ENCODE results near the gene CUX1. TPM values are rescaled to one million over a fixed set of nuclear protein-coding genes. Genes with fewer than 3 reads are reported as not detected.
"Not testable (repeated sequence)": the region's sequence is repeated elsewhere in the genome, so short reads cannot be mapped to it uniquely, and the experiment has no call there.

CUX1 gene
- total RNA-seq, 1 experiment from 2014 or later, result 116 TPM

GRCh38 chr7:101918426-101918825 lies 101.0 kb downstream of the CUX1 start:
- Mint-ChIP-seq H3K27me3 (ENCODE audit: insufficient read depth, unreplicated experiment) (no peaks in the 10 kb centered on the region), H3K4me3 (ENCODE audit: unreplicated experiment) (no peak overlapping the region), H3K4me1 (ENCODE audit: low read depth, unreplicated experiment) (peaks cover 27% of the 10 kb centered on the region), H3K27ac (ENCODE audit: unreplicated experiment) (no peak overlapping the region), H3K9me3 (ENCODE audit: unreplicated experiment) (no peaks in the 10 kb centered on the region), H3K36me3 (ENCODE audit: insufficient read depth, unreplicated experiment) (peaks cover 81% of the 10 kb centered on the region)
- Histone ChIP-seq H3K27me3 (replicated peaks; ENCODE audit: control insufficient read depth, insufficient read depth, low read length) (no peaks in the 10 kb centered on the region), H3K36me3 (ENCODE audit: control insufficient read depth, insufficient read depth, low read length) (no peaks in the 10 kb centered on the region; the same call in 1 of the 2 replicates), H3K4me1 (peaks cover 17% of the 10 kb centered on the region), H3K4me3 (ENCODE audit: low read depth, low read length) (no peak overlapping the region), H3K9me3 (no peaks in the 10 kb centered on the region)
- ChIA-PET POLR2A (no interaction called here), CTCF (no interaction called here)
- TF ChIP-seq CTCF (IDR thresholded peaks at IDR 0.05; ENCODE audit: insufficient read depth in 1 of 2, low read depth in 1 of 2, low read length in 1 of 2, severe bottlenecking in 1 of 2, unreplicated experiment in 1 of 2), result no peak
- no TSS peak for BruUV-seq (replicated peaks)
- DNase-seq, result no peak
- intact Hi-C loops (cut with micrococcal nuclease; ENCODE audit: unreplicated experiment), result no loop called here

GRCh38 chr7:101919363-101920115 lies 102.1 kb downstream of the CUX1 start:
- no peaks in the 10 kb centered on the region for H3K27me3 ChIP-seq (replicated peaks; ENCODE audit: control insufficient read depth, insufficient read depth, low read length)
- H3K4me3 Mint-ChIP-seq (ENCODE audit: unreplicated experiment), result no peak overlapping the region
- peak overlapping the region; percentile 72 for H3K27ac Mint-ChIP-seq (ENCODE audit: unreplicated experiment)
- H3K9me3 ChIP-seq, result no peaks in the 10 kb centered on the region
- no peak for DNase-seq
- CTCF ChIA-PET, result no interaction called here
- no peak for TF ChIP-seq CTCF (IDR thresholded peaks at IDR 0.05; ENCODE audit: insufficient read depth in 1 of 2, low read depth in 1 of 2, low read length in 1 of 2, severe bottlenecking in 1 of 2, unreplicated experiment in 1 of 2)
- POLR2A ChIA-PET, result no interaction called here
- peaks cover 80% of the 10 kb centered on the region for H3K36me3 Mint-ChIP-seq (ENCODE audit: insufficient read depth, unreplicated experiment)
- no peak overlapping the region for H3K4me3 ChIP-seq (ENCODE audit: low read depth, low read length)
- no peaks in the 10 kb centered on the region; the same call in 1 of the 2 replicates for H3K36me3 ChIP-seq (ENCODE audit: control insufficient read depth, insufficient read depth, low read length)
- peaks cover 23% of the 10 kb centered on the region for H3K4me1 ChIP-seq
- no TSS peak for BruUV-seq (replicated peaks)
- intact Hi-C loops (cut with micrococcal nuclease; ENCODE audit: unreplicated experiment), result loop anchor here (5.0 kb wide), 1 partner anchor 178 kb away; no protein-coding TSS in a partner anchor
- no peaks in the 10 kb centered on the region for H3K27me3 Mint-ChIP-seq (ENCODE audit: insufficient read depth, unreplicated experiment)
- H3K4me1 Mint-ChIP-seq (ENCODE audit: low read depth, unreplicated experiment), result peaks cover 26% of the 10 kb centered on the region
- H3K9me3 Mint-ChIP-seq (ENCODE audit: unreplicated experiment), result no peaks in the 10 kb centered on the region

DNA sequence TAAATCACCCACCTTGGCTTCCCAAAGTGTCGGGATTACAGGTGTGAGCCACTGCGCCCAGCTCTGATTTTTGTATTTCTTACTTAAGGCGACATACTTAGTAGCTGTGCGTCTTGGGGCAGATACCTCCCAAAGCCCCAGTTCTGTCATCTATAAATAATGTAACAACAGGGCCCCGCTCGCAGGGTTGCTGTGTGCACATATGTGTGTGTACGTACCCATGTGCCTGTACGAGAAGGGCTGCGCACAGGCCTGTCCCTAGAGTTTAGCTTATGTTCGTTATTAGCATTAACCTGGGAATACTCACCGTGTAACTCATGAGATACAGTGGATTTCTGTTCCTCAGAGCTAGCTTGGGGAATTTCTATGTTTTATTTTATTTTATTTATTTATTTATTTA lies 103.6 kb downstream of the CUX1 start:
- no peak overlapping the region for H3K4me3 Mint-ChIP-seq (ENCODE audit: unreplicated experiment)
- Histone ChIP-seq H3K4me3 (ENCODE audit: low read depth, low read length) (no peak overlapping the region), H3K27me3 (replicated peaks; ENCODE audit: control insufficient read depth, insufficient read depth, low read length) (no peaks in the 10 kb centered on the region), H3K9me3 (no peaks in the 10 kb centered on the region), H3K36me3 (ENCODE audit: control insufficient read depth, insufficient read depth, low read length) (no peaks in the 10 kb centered on the region; the same call in 1 of the 2 replicates), H3K4me1 (peaks cover 23% of the 10 kb centered on the region)
- intact Hi-C loops (cut with micrococcal nuclease; ENCODE audit: unreplicated experiment), result loop anchor here (5.0 kb wide), 1 partner anchor 176 kb away; no protein-coding TSS in a partner anchor
- DNase-seq, result no peak
- no peaks in the 10 kb centered on the region for H3K9me3 Mint-ChIP-seq (ENCODE audit: unreplicated experiment)
- no peak overlapping the region for H3K27ac Mint-ChIP-seq (ENCODE audit: unreplicated experiment)
- BruUV-seq (replicated peaks), result no TSS peak
- H3K36me3 Mint-ChIP-seq (ENCODE audit: insufficient read depth, unreplicated experiment), result peaks cover 71% of the 10 kb centered on the region
- TF ChIP-seq CTCF (IDR thresholded peaks at IDR 0.05; ENCODE audit: insufficient read depth in 1 of 2, low read depth in 1 of 2, low read length in 1 of 2, severe bottlenecking in 1 of 2, unreplicated experiment in 1 of 2), result no peak
- peaks cover 26% of the 10 kb centered on the region for H3K4me1 Mint-ChIP-seq (ENCODE audit: low read depth, unreplicated experiment)
- ChIA-PET CTCF (interaction anchor here (0.6 kb wide), 1 partner anchor 9 kb away, joined by 3 read pairs; no protein-coding TSS in a partner anchor), POLR2A (interaction anchor here (0.6 kb wide), 1 partner anchor 224 kb away, joined by 3 read pairs; no protein-coding TSS in a partner anchor)
- H3K27me3 Mint-ChIP-seq (ENCODE audit: insufficient read depth, unreplicated experiment), result no peaks in the 10 kb centered on the region

GRCh38 chr7:101921546-101922489 lies 104.4 kb downstream of the CUX1 start:
- H3K9me3 Mint-ChIP-seq (ENCODE audit: unreplicated experiment); H3K27me3 Mint-ChIP-seq (ENCODE audit: insufficient read depth, unreplicated experiment); BruUV-seq (replicated peaks); POLR2A ChIA-PET; H3K27me3 ChIP-seq (replicated peaks; ENCODE audit: control insufficient read depth, insufficient read depth, low read length); H3K4me3 ChIP-seq (ENCODE audit: low read depth, low read length); CTCF ChIA-PET; H3K9me3 ChIP-seq; H3K36me3 ChIP-seq (ENCODE audit: control insufficient read depth, insufficient read depth, low read length): not testable (repeated sequence)
- peaks cover 23% of the 10 kb centered on the region for H3K4me1 ChIP-seq
- Mint-ChIP-seq H3K27ac (ENCODE audit: unreplicated experiment) (peak overlapping the region; percentile 96), H3K4me3 (ENCODE audit: unreplicated experiment) (peak overlapping the region; percentile 23), H3K4me1 (ENCODE audit: low read depth, unreplicated experiment) (peaks cover 29% of the 10 kb centered on the region), H3K36me3 (ENCODE audit: insufficient read depth, unreplicated experiment) (peaks cover 67% of the 10 kb centered on the region)
- intact Hi-C loops (cut with micrococcal nuclease; ENCODE audit: unreplicated experiment), result loop anchor here (1.0 to 5.0 kb wide), 2 partner anchors 39 to 175 kb away; no protein-coding TSS in a partner anchor
- DNase-seq, result peak in 1 of 2 experiments; percentile 51

All from Caco-2 (cell line).